Daoy (cell line): Measurements from ENCODE around the gene PKP4. TPM values are rescaled to one million over a fixed set of nuclear protein-coding genes. Genes with fewer than 3 reads are reported as not detected.
"Not testable (repeated sequence)": the region's sequence is repeated elsewhere in the genome, so short reads cannot be mapped to it uniquely, and the experiment has no call there.

Source experiments
- DNase-seq: peaks from one replicate; pipeline ENCODE4 v3.0.0-alpha.2; 2015; ENCODE audit warnings: low read depth
- total RNA-seq: library from RNA; depleted of rRNA; stranded (reverse); fragments of >200 nt; shearing (Covaris generic); gene quantifications from 2 replicates; pipeline ENCODE4 v1.2.3, GENCODE V29; 2014; rRNA removed

PKP4 gene
- total RNA-seq: 27.6 and 31.8 TPM in 2 replicates

- DNase-seq: peak; percentile 96
These were observed at the start of gene PKP4, which contains the start of gene CCDC148 for GRCh38 chr2:158456309-158457066. Gene PKP4, plus strand, starts transcription at chr2:158456952. Its CDS starts 76,233 bp downstream, at chr2:158533185. Gene CCDC148, minus strand, starts transcription at chr2:158456753. Its CDS starts 314 bp downstream, at chr2:158456439.

GRCh38 chr2:158407031-158407430, 49.7 kb upstream of the PKP4 start:
- DNase-seq: no peak

GRCh38 chr2:158410132-158410531, 46.6 kb upstream of the PKP4 start:
- DNase-seq: no peak

GRCh38 chr2:158411748-158412147, 45.0 kb upstream of the PKP4 start:
- no peak for DNase-seq

GRCh38 chr2:158412206-158412605, 44.5 kb upstream of the PKP4 start:
- DNase-seq: no peak

GRCh38 chr2:158413581-158413980, 43.2 kb upstream of the PKP4 start:
- no peak for DNase-seq

GRCh38 chr2:158414538-158414937, 42.2 kb upstream of the PKP4 start:
- peak; percentile 7 for DNase-seq

GRCh38 chr2:158432117-158432516, 24.6 kb upstream of the PKP4 start:
- no peak for DNase-seq

GRCh38 chr2:158433716-158434115, 23.0 kb upstream of the PKP4 start:
- not testable (repeated sequence) for DNase-seq

GRCh38 chr2:158439062-158439461, 17.7 kb upstream of the PKP4 start:
- DNase-seq: not testable (repeated sequence)

GRCh38 chr2:158443606-158444005, 13.1 kb upstream of the PKP4 start:
- DNase-seq: no peak

- peak; percentile 76 for DNase-seq
These were observed 507 bp downstream of the PKP4 start for GRCh38 chr2:158457092-158457825.

GRCh38 chr2:158457826-158458616, 1.3 kb downstream of the PKP4 start:
- peak; percentile 82 for DNase-seq

GRCh38 chr2:158458617-158458920, 1.8 kb downstream of the PKP4 start:
- no peak for DNase-seq

GRCh38 chr2:158459161-158460003, 2.6 kb downstream of the PKP4 start:
- no peak for DNase-seq

- DNase-seq: no peak
These were observed 4.0 kb downstream of the PKP4 start for GRCh38 chr2:158460632-158461297.

- no peak for DNase-seq
These were observed 6.8 kb downstream of the PKP4 start for GRCh38 chr2:158463496-158464095.

GRCh38 chr2:158464426-158465281, 7.9 kb downstream of the PKP4 start:
- no peak for DNase-seq

GRCh38 chr2:158467248-158467647, 10.5 kb downstream of the PKP4 start:
- no peak for DNase-seq
